ENCODE data around the gene HORMAD2. TPM values are rescaled to one million over a fixed set of nuclear protein-coding genes. Genes with fewer than 3 reads are reported as not detected.
A peak's percentile ranks its signal among the peaks of the same experiment; 100 is the strongest.

The HORMAD2 gene
- total RNA-seq (ENCODE audit: low replicate concordance), result 0.43 TPM in 1 of 2 replicates, not detected in the other
- long read RNA-seq, result 0 reads

GRCh38 chr22:30079952-30080533, at the start of gene HORMAD2:
Gene HORMAD2, plus strand, starts transcription at chr22:30080464. Its CDS starts 13,489 bp downstream, at chr22:30093953.
- H3K27me3 Mint-ChIP-seq, result peaks cover 18% of the 10 kb centered on the region
- no peak within 1 kb of the TSS for H3K27ac Mint-ChIP-seq

GRCh38 chr22:30031328-30031727, 48.9 kb upstream of the HORMAD2 start:
- Mint-ChIP-seq H3K4me1 (ENCODE audit: unreplicated experiment) (peaks cover 29% of the 10 kb centered on the region), H3K9me3 (no peaks in the 10 kb centered on the region), H3K27me3 (no peaks in the 10 kb centered on the region), H3K4me3 (no peak overlapping the region), H3K36me3 (peaks cover 11% of the 10 kb centered on the region), H3K27ac (no peak overlapping the region)
- DNase-seq (ENCODE audit: extremely low spot score, unreplicated experiment), result no peak
- TF ChIP-seq CTCF (conservative IDR thresholded peaks at IDR 0.05), result no peak

More at GRCh38 chr22:30079952-30080533, at the start of gene HORMAD2:
- no peak for TF ChIP-seq CTCF (conservative IDR thresholded peaks at IDR 0.05)
- Mint-ChIP-seq H3K36me3 (no peaks in the 10 kb centered on the region), H3K4me1 (ENCODE audit: unreplicated experiment) (peaks cover 20% of the 10 kb centered on the region), H3K4me3 (peak within 1 kb of the TSS; percentile 78), H3K9me3 (peaks cover 4% of the 10 kb centered on the region)
- no peak for DNase-seq (ENCODE audit: extremely low spot score, unreplicated experiment)

GRCh38 chr22:30031764-30032455, 48.4 kb upstream of the HORMAD2 start:
- Mint-ChIP-seq H3K27ac (peak overlapping the region; percentile 58), H3K4me3 (no peak overlapping the region), H3K4me1 (ENCODE audit: unreplicated experiment) (peaks cover 30% of the 10 kb centered on the region), H3K9me3 (no peaks in the 10 kb centered on the region), H3K36me3 (peaks cover 9% of the 10 kb centered on the region), H3K27me3 (no peaks in the 10 kb centered on the region)
- TF ChIP-seq CTCF (conservative IDR thresholded peaks at IDR 0.05), result no peak
- DNase-seq (ENCODE audit: extremely low spot score, unreplicated experiment), result no peak

GRCh38 chr22:30033137-30033536, 47.1 kb upstream of the HORMAD2 start:
- Mint-ChIP-seq H3K27ac (no peak overlapping the region), H3K4me1 (ENCODE audit: unreplicated experiment) (peaks cover 34% of the 10 kb centered on the region), H3K9me3 (no peaks in the 10 kb centered on the region), H3K4me3 (no peak overlapping the region), H3K36me3 (peaks cover 2% of the 10 kb centered on the region), H3K27me3 (no peaks in the 10 kb centered on the region)
- no peak for DNase-seq (ENCODE audit: extremely low spot score, unreplicated experiment)
- TF ChIP-seq CTCF (conservative IDR thresholded peaks at IDR 0.05), result no peak

GRCh38 chr22:30033901-30034300, 46.4 kb upstream of the HORMAD2 start:
- no peak overlapping the region for H3K27ac Mint-ChIP-seq
- H3K27me3 Mint-ChIP-seq, result no peaks in the 10 kb centered on the region
- H3K36me3 Mint-ChIP-seq, result no peaks in the 10 kb centered on the region
- H3K4me3 Mint-ChIP-seq, result no peak overlapping the region
- peaks cover 41% of the 10 kb centered on the region for H3K4me1 Mint-ChIP-seq (ENCODE audit: unreplicated experiment)
- DNase-seq (ENCODE audit: extremely low spot score, unreplicated experiment), result no peak
- TF ChIP-seq CTCF (conservative IDR thresholded peaks at IDR 0.05), result no peak
- no peaks in the 10 kb centered on the region for H3K9me3 Mint-ChIP-seq
